GM21515 (cell line): ENCODE data around the gene ST14.
A peak's percentile ranks its signal among the peaks of the same experiment; 100 is the strongest.

Experiments
- ATAC-seq: cut with Tn5 transposase; IDR thresholded peaks from one replicate; pipeline ENCODE4 v1.9.1; 2021; ENCODE audit not compliant: unreplicated experiment

ST14 gene

GRCh38 chr11:130208241-130209127 is 48.9 kb downstream of the ST14 start:
- no peak for ATAC-seq

- no peak for ATAC-seq
Observed at GRCh38 chr11:130209128-130209932, 49.7 kb downstream of the ST14 start.

GRCh38 chr11:130209954-130210854 is 50.6 kb downstream of the ST14 start:
- no peak for ATAC-seq

- no peak for ATAC-seq
Observed at GRCh38 chr11:130211144-130211543, 51.6 kb downstream of the ST14 start.

GRCh38 chr11:130211781-130212401 is 52.3 kb downstream of the ST14 start:
- ATAC-seq, result no peak

- no peak for ATAC-seq
Observed at GRCh38 chr11:130212431-130212961, 52.9 kb downstream of the ST14 start.

- peak; percentile 76 for ATAC-seq
Observed at GRCh38 chr11:130213143-130213978, 53.8 kb downstream of the ST14 start.

GRCh38 chr11:130213979-130214281 is 54.3 kb downstream of the ST14 start:
- no peak for ATAC-seq

GRCh38 chr11:130214861-130215530 is 55.4 kb downstream of the ST14 start:
- ATAC-seq, result no peak

- no peak for ATAC-seq
Observed at GRCh38 chr11:130215531-130216220, 56.1 kb downstream of the ST14 start.

GRCh38 chr11:130216221-130216550 is 56.6 kb downstream of the ST14 start:
- no peak for ATAC-seq

- ATAC-seq, result no peak
Observed at GRCh38 chr11:130216591-130217132, 57.1 kb downstream of the ST14 start.

GRCh38 chr11:130217133-130218031 is 57.8 kb downstream of the ST14 start:
- ATAC-seq, result no peak

- no peak for ATAC-seq
Observed at GRCh38 chr11:130218501-130219070, 59.0 kb downstream of the ST14 start.

GRCh38 chr11:130219148-130219547 is 59.6 kb downstream of the ST14 start:
- no peak for ATAC-seq

- ATAC-seq, result no peak
Observed at GRCh38 chr11:130220311-130221035, 60.9 kb downstream of the ST14 start.
